B cell (primary cell): Measurements from ENCODE around the gene EXD3.

Experiments
- CTCF ChIP-seq: fragments of 200-600 bp; IDR thresholded peaks from one replicate; pipeline ENCODE4 v1.8.0; 2022; ENCODE audit warnings: antibody characterized with exemption, mild to moderate bottlenecking
- EZH2 ChIP-seq: IDR thresholded peaks from 2 replicates; pipeline ENCODE4 v1.6.1; 2012; ENCODE audit warnings: borderline replicate concordance, low read depth, mild to moderate bottlenecking, moderate library complexity, low read length; ENCODE audit not compliant: insufficient read depth, poor library complexity, severe bottlenecking

DNA sequence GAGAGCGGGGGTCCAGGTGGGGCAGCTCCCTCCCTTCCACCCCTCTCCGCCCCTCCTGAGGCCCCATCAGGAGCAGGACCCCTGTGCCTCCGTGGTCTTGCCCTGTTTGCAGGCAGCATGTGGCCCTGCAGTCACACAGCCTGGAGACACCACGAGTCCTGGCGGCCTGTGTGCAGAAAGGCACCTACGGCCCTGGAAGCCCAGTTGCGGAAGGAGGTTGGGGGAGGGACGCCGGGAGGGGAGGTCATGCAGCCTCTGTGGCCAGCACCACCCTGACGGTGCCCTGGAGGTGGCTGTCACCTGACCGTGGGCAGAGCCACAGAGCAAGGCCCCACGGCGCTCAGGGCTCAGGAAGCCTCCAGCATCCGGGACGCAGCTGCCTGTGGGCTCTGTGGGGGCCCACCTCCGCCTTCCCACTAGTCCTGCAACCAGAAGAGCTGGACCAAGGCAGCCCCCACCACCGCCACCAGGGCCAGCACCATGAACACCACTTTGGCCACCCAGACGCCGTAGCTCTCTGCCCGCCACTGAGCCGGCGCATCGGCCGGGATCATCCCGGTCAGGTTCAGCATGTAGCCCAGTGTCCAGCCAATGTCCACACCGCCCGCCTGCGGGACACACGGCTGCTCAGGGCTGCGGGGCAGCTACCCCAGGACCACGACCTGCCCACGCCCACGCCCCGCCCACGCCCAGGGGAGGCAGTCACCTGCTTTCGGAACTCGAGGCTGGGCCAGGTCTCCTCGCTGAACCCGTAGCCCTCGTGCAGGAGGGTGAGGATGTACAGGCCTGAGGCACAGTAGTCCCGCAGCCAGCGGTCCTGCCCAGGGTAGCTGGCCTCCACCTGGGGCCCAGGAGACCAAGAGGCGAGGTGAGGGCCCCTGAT, 11.8 kb upstream of the EXD3 start:
- TF ChIP-seq CTCF, result no peak
- TF ChIP-seq EZH2, result no peak
